ENCODE data around the gene MROH2A. TPM values are rescaled to one million over a fixed set of nuclear protein-coding genes. Genes with fewer than 3 reads are reported as not detected.
A peak's percentile ranks its signal among the peaks of the same experiment; 100 is the strongest.

The MROH2A gene
- total and polyA plus RNA-seq, 9 of the 15 experiments (the other 6 are each of a cell fraction or from before 2014, with no cell fraction given), result 0.03 TPM; not detected in 8

- TF ChIP-seq PURB (CRISPR knock-in tag; IDR thresholded peaks at IDR 0.05; ENCODE audit: low read depth), result no peak
- TF ChIP-seq SAFB2 (IDR thresholded peaks at IDR 0.05; ENCODE audit: borderline replicate concordance, low read depth, low read length, severe bottlenecking), result no peak
- no peak for TF ChIP-seq SNAPC5 (CRISPR knock-in tag; IDR thresholded peaks at IDR 0.05)
- no peak for TF ChIP-seq TARDBP (IDR thresholded peaks at IDR 0.05)
- peak; percentile 56 for TF ChIP-seq ZNF316 (IDR thresholded peaks at IDR 0.05)
Measured at GRCh38 chr2:233761040-233761769, 16.9 kb upstream of the MROH2A start (continued).

DNA sequence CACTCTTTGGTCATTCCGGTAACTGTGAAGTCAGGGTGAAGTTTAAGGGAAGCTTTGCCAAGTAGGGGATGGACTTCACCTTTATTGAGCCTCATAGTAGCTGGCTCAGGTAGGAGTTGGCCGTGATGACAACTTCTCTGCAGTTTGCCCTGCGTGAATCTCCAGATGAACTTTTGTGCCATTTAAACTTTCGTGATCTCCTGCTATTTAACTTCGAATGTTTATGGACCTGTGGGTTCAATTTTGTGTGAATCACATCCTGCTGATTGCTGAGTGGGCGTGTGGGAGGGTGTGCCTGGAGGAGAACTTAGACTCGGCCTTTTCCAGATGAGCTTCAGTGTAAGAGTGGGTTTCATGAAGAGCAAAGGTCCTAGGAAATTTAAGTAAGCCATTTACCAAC, 13.9 kb upstream of the MROH2A start:
- POLR2A ChIA-PET, result no interaction called here
- Histone ChIP-seq H3K79me2 (ENCODE audit: control insufficient read depth, insufficient read depth, low read length) (no peaks in the 10 kb centered on the region), H2AFZ (ENCODE audit: low read depth, low read length) (no peak overlapping the region), H3K27me3 (ENCODE audit: control insufficient read depth in 2 of 2, insufficient read depth in 2 of 2, low read length in 2 of 2) (peaks cover 0 to 11% of the 10 kb centered on the region in 2 experiments; a peak in 3 of 5 replicates), H3K4me3 (no peak overlapping the region), H3K9me1 (ENCODE audit: control insufficient read depth, insufficient read depth, low read length) (no peaks in the 10 kb centered on the region), H3K36me3 (ENCODE audit: control insufficient read depth, insufficient read depth, low read length) (no peaks in the 10 kb centered on the region), H4K20me1 (replicated peaks; ENCODE audit: control insufficient read depth, insufficient read depth, low read length) (no peaks in the 10 kb centered on the region), H3K9ac (ENCODE audit: insufficient read depth in 1 of 2, low read depth in 2 of 2, low read length in 2 of 2) (no peak overlapping the region), H3K4me1 (replicated peaks in 1 of 2; ENCODE audit: control insufficient read depth in 2 of 2, insufficient read depth in 2 of 2, low read length in 2 of 2) (no peaks in the 10 kb centered on the region), H3K9me3 (replicated peaks; ENCODE audit: control insufficient read depth, insufficient read depth, low read depth, low read length) (no peaks in the 10 kb centered on the region), H3K27ac (ENCODE audit: extremely low read depth, low read depth, low read length) (no peak overlapping the region), H3K4me2 (ENCODE audit: insufficient read depth, low read length) (no peak overlapping the region)
- WGBS (ENCODE audit: insufficient coverage, low coverage, missing lambda C conversion rate), result 0% methylated on average over 6 of the region's 7 CpGs
- in situ Hi-C loops (cut with MboI), result no loop called here
- no peak for ATAC-seq
- DNase-seq (ENCODE audit: extremely low read depth in 1 of 4, low spot score in 3 of 4), result no peak
- no peak for FAIRE-seq
- BruUV-seq (replicated peaks), result no TSS peak
- CTCF ChIA-PET (ENCODE audit: low intra/inter-chr PET ratio), result no interaction called here
- TF ChIP-seq EGR1 (conservative IDR thresholded peaks at IDR 0.05), result peak; percentile 24; the same call in 1 of the 2 replicates
- TF ChIP-seq ZNF324 (CRISPR knock-in tag; IDR thresholded peaks at IDR 0.05), result no peak
- TF ChIP-seq, protein P1, sequence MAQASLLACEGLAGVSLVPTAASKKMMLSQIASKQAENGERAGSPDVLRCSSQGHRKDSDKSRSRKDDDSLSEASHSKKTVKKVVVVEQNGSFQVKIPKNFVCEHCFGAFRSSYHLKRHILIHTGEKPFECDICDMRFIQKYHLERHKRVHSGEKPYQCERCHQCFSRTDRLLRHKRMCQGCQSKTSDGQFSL (CRISPR knock-in tag; IDR thresholded peaks at IDR 0.05), result no peak
- TF ChIP-seq, protein P1 (tag; IDR thresholded peaks at IDR 0.05), result no peak
- no peak for TF ChIP-seq SOX6 (IDR thresholded peaks at IDR 0.05)
- TF ChIP-seq PATZ1 (CRISPR knock-in tag; IDR thresholded peaks at IDR 0.05; ENCODE audit: borderline replicate concordance), result no peak
- intact Hi-C loops (cut with micrococcal nuclease), result no loop called here
